Measurements from ENCODE around the gene VEPH1.

The VEPH1 gene

DNA sequence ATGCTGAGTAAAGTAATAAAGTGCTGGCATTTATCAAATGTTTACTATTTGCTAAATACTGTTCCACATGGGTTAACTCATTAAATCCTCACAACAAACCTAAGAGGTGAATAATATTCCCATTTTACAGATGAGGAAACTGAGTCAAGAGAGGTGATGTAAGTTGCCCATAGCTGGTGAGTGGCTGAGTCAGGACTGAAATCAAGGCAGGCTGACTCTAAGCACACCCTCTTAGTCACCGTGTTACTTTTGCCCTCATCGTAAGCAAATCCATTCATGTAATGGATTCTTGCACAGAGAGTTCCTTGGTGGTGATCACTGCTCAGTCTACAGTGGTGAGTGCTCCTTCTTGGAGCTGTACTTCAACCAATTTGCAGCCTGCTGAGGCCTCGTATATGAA is 95.4 kb downstream of the VEPH1 start:
- H3K4me3 ChIP-seq (ENCODE audit: low read length), result no peak overlapping the region
- no peak for DNase-seq (ENCODE audit: low read depth, low spot score)

DNA sequence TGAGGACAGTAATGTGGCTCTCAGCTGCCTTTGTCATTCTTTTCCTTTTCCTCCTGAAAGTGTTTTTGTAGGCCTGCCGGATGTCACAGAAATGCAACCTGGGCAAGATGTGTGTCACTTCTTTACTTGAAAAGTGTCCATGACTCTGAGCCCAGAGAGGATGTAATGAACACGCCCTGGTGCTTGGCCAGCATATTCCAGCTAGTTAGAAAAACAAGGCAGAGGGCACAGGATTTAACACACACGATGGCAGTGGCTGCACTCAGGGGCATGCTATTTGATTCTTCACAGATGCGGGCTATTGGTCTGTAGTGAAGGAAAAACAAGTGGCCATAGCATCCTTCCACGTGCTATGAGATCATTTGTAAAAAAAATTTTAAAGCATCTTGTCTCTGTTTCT is 96.8 kb downstream of the VEPH1 start:
- no peak for DNase-seq (ENCODE audit: low read depth, low spot score)
- no peak overlapping the region for H3K4me3 ChIP-seq (ENCODE audit: low read length)

DNA sequence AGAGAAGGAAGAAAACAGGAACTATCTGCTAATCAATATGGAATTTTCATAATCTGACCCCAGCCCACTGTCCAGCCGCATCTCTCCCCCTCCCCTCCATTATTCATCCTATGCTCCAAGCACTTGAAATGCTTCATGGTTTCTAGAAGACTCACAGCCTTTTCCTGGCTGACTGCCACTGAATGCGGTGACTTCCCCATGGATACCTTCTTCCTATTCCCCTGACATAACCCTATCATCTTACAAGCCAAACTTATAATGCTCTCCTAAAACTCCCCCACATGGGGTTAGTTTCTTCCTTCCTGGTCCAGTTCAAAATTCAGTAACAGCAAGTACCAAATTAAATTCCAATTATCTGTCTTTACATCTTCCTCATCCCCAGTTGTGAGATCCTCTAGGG is 97.8 kb downstream of the VEPH1 start:
- no peak for DNase-seq (ENCODE audit: low read depth, low spot score)
- H3K4me3 ChIP-seq (ENCODE audit: low read length), result no peak overlapping the region

DNA sequence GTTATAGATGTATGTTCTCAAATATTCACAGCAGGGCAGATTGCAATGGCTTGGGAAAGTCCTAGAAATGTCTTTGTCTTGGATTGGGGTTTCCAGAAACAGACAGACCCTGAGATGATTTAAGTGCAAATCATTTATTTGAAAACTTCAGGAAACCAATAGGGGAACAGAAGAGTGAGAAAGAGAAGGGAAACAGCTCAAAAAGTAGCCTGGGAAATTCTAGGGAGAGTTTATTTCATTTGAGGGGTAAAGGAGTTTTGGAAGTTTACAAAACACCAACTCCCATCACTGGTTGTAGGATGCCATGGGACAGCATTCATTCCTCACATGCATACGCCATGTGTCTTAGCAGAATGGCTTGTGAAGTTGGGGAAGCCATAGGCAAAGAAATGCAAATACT is 98.8 kb downstream of the VEPH1 start:
- H3K4me3 ChIP-seq (ENCODE audit: low read length), result no peak overlapping the region
- no peak for DNase-seq (ENCODE audit: low read depth, low spot score)

DNA sequence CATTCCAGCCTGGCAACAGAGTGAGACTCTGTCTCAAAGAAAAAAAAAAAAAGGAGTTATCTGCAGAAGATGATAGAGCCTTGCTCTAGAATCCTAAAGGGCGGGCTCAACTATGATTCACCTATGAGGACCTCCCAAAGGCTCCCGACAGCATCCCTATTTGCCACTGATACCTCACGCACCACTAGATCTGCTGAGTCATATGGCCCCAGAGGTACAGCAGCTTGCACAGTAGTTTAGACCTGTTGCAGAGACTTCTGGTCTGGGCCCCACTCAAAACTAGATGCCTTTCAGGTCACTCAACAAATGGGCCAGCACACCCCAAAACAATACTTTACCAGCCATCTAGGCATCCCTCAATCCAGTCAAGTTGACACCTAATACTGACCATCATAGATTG is 104.6 kb downstream of the VEPH1 start:
- no peak overlapping the region for H3K4me3 ChIP-seq (ENCODE audit: low read length)
- DNase-seq (ENCODE audit: low read depth, low spot score), result no peak

DNA sequence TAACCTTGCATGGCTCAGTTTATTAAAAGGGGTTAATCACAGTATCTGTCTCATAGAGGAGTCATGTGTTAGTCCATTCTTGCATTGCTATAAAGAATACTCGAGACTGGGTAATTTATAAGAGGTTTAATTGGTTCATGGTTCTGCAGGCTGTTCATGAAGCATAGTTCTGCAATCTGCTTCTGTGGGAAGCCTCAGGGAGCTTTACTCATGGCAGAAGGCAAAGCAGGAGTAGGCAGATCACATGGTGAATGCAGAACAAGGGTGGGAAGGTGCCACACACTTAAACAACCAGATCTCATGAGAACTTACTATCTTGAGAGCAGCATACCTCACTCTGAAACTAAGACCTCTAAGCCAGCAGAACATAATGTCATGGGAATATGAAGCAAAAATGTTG is 108.8 kb downstream of the VEPH1 start:
- no peak overlapping the region for H3K4me3 ChIP-seq (ENCODE audit: low read length)

DNA sequence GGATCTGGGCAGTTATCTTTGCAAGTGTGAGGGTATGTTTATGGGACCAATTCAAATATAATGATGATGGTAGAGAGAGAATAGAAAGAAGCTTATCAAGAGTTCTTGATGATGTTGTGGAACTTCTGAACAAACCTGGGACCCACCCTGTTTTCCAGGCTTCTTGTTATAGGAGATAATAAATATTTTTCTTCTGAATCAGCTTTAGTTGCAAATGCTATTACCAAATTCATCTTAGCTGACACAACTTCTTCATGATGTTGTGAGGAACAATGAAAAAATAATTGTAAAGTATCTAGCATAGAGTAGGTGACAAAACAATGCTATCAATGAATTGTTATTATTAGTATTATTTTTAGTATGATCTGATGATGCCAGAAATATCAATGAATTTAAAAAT is 110.1 kb downstream of the VEPH1 start:
- H3K4me3 ChIP-seq (ENCODE audit: low read length), result no peak overlapping the region
- no peak for DNase-seq (ENCODE audit: low read depth, low spot score)

More for the DNA sequence above, 108.8 kb downstream of the VEPH1 start:
- no peak for DNase-seq (ENCODE audit: low read depth, low spot score)

DNA sequence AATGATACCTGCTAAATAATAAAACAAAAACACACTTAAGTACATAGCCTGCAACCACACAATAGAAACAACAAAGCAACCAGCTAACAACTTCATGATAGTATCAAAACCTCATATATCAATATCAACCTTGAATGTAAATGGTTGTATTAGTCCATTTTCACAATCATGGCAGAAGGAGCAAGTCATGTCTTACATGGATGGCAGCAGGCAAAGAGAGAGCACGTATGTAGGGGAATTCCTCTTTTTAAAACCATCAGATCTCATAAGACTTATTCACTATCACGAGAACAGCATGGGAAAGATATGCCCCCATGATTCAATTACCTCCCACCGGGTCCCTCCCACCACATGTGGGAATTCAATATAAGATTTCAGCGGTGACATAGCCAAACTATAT is 111.1 kb downstream of the VEPH1 start:
- H3K4me3 ChIP-seq (ENCODE audit: low read length), result no peak overlapping the region
- no peak for DNase-seq (ENCODE audit: low read depth, low spot score)

DNA sequence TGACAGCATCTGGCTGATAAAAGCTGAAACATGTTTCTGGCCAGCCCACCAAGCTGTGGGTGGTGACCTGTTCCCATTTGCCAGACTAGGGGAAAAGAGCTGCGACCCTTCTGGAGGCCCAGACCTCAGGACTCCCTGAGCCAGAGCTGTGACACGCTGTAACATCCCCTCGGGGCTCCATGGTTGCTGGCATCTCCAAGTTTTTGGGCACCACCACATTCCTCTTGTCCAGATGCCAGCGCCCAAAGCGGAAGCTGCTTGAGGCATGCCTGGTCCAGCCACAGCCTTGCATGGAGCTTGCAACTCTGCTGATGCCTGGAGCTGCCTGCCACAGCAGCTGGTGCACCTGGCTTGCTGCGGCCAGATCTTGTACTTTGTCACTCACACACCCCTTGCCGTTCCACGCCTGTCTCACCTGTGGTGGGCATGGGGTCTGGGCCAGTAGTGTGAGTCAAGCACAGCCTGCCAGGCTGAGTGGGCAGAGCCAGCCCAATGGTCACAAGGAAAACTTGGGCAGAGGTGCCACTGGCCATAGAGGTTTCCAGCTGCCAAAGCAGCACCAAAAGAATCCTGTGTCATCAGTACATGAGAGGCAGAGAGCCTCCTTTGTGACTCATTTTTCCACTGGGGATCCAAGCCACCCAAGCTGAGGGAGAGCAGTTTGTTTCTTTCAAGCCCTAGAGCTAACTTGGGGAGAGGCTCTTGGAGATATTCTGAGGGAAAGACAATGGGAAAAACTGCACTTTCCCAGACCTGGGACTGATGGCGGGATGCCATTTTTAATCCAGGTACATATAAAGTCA is 112.3 kb downstream of the VEPH1 start:
- H3K4me3 ChIP-seq (ENCODE audit: low read length), result no peak overlapping the region
- no peak for DNase-seq (ENCODE audit: low read depth, low spot score)

DNA sequence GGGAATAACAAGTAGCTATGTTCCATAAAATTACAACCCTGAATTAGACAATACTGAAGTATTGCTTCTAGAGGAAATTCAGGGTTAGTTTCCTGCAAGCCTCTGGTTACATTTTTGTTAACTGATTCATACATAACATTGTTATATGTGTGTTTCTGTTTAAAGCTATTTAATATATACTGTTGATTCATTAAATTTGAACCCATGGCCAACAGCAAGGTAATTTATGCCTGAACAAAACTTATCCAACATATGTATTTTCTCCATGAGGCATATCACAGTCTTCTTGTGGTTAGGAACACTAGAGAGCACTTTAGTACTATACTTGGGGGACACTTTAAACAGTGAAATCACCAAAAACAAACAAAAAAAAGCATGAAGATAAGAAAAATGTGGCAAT is 114.2 kb downstream of the VEPH1 start:
- DNase-seq (ENCODE audit: low read depth, low spot score), result no peak
- H3K4me3 ChIP-seq (ENCODE audit: low read length), result no peak overlapping the region

DNA sequence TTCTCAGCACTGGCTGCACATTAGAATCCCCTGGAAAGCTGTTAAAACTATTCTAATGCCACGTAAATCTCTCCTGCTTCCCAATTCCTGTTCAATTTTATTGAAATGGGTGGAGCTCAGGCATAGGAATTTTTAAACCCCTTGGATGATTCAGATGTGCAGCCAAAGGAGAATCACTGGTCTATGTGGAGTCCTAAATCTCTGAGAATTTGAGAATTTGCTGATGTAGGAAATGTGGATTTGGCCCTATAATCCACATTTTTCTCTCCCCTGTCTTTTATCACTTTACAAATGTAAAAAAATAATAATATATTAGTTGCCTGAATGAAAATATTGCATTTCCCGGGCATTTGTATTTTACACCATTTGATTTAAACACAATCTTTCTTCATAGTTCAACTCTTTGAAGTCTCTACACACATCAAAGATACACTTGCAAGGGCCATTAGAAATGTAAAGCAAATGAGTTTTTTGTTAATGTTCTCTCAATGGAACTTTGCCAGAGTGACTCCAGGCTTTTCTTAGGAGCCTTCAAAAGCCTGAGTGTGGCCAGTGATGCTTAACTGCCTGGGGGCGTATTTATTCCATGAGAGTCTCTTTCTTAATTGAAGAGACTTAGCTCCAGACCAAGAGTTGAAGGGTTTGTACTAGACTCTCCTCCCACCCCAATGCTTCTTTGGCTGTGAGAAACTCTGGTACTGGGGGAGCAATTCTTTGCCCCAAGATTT is 115.3 kb downstream of the VEPH1 start:
- no peak overlapping the region for H3K4me3 ChIP-seq (ENCODE audit: low read length)
- DNase-seq (ENCODE audit: low read depth, low spot score), result no peak

DNA sequence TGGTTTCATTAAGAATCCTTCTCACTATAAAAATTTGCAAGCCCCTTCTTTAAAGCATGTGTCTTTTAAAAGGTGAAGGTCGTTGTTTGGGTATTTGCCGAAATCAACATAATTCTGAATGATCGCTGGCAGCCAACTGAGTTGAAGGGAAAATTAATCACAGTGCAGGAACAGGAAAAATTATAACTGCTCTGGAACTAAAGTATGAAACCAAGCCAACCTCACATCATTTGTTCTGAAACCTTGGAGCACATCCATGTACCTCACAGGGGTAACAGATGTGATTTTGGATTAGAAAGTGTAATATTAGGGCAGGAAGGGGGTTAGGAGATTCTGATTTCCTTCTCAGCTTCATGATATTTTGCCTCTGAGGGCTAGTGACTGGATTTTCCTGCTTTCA is 118.7 kb downstream of the VEPH1 start:
- DNase-seq (ENCODE audit: low read depth, low spot score), result no peak
- no peak overlapping the region for H3K4me3 ChIP-seq (ENCODE audit: low read length)

DNA sequence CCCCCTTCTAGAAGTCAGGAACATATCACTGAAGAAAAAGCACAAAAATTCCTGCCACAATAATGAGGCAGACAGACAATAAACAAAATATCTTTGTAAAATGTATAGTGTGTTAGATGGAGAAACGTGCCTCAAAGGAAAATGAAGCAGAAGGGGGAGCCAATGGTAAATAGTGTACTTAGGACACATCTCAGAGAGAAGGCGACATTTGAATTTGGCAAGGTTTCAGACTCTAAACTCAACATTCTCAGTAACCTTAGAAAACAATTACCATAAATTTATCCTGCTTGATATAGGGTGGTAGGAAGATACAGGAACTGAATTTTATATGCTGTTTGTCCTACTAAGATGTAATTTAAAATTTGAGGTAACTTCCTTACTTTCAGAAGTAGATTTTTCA is 119.2 kb downstream of the VEPH1 start:
- DNase-seq (ENCODE audit: low read depth, low spot score), result no peak
- H3K4me3 ChIP-seq (ENCODE audit: low read length), result no peak overlapping the region

DNA sequence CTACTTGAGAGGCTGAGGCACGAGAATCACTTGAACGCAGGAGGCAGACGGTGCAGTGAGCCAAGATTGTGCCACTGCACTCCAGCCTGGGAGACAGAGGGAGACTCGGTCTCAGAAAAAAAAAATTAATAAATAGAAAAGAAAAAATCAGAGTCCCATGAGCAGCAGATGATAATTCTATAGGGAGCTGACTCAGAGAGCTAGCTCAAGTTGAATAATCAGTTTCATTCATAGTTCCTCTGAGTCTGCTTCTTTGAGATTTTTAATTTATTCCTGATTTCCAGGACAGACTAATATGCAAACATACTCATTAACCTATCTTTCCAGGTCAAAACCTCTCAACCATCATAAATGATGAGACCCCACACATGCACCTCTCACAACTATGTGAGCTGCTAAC is 121.6 kb downstream of the VEPH1 start:
- no peak for DNase-seq (ENCODE audit: low read depth, low spot score)
- no peak overlapping the region for H3K4me3 ChIP-seq (ENCODE audit: low read length)

DNA sequence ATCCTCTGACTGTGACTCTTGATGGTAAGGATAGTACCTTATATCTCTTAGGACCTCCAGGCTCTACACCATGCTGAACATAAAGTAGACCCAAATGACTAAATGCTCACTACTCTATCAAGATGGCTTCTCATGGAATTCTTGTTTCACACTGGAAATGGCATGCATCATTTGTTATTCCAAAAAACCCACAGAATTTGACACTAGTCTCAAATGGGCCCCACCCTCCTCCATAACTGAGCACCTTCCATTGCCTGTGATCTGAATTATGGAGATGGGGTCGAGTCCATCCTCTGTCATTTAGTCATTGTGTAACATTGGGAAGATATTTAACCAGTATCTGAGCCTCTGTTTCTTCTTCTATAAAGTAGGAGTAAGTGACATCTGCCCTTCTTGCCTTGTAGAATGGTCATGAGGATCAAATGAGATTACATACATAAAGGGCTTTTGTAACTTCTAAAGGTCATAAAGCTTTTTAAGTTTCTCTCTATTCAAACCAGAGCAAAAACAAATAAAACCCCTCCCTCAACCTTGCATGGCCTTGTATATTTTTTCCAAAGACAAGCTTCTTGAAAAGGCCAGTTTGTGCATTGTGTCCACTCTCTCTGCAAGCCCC is 123.6 kb downstream of the VEPH1 start:
- no peak overlapping the region for H3K4me3 ChIP-seq (ENCODE audit: low read length)
- DNase-seq (ENCODE audit: low read depth, low spot score), result no peak

DNA sequence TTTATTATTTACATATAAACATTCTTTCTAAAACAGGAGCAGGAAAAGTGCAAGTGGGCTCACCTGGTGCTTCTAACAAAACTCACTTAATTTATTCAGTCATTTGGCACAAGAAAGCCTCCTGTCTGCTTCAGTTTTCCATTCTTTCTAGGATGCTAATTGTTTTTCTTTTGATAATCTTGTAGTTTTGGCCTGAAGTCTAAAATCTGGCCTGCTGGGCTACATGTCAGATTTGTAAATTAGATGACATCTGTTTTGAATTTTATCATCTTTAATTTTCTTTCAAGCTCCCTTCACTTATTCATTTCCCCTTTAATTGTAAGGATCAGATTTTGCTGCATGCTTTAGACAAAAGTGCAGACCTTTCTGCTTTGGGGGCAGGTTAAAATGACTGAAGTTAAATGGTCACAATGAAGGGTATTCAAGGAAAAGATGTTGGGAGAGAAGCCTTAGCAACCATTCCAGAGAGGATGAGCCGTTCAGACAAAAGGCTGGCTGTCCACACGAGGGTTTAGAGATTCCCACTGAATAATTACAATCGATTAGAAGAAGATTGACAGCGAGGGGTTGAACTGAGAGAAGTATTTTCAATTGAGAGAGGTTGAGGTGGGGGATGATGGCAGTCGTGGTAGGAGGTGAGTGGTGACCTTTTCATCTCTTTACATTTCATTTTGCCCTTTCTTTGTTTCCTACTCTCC is 126.5 kb downstream of the VEPH1 start:
- DNase-seq (ENCODE audit: low read depth, low spot score), result no peak
- H3K4me3 ChIP-seq (ENCODE audit: low read length), result no peak overlapping the region

DNA sequence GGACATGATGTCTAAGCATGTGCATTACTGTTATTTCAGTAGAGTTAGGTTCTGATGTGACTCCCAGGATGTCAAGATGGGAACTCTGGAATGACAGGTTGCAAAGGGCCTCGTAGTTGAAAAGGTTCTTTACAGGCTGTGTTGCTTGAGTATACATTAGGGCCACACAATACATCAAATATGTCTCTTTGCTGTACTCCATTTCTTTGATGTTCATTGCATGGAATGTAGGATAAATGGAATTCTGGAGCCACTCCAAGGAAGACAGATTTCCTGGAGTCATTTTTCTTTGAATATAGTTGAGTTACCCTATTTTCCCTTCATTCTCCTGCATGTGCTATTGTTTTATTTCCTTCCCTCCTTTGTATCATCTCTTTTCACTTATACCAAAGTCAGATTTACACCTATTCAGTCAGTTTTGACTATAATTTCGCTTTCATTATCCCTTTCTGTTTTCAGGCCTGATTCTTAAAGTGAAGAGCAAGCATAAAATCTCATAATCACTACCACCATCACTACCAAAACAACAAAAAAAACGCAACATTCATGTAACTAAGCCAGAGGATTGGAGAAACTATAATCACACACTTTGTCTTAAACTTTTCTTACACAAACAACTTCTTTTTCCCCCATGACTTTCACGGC is 127.8 kb downstream of the VEPH1 start:
- H3K4me3 ChIP-seq (ENCODE audit: low read length), result no peak overlapping the region
- no peak for DNase-seq (ENCODE audit: low read depth, low spot score)

DNA sequence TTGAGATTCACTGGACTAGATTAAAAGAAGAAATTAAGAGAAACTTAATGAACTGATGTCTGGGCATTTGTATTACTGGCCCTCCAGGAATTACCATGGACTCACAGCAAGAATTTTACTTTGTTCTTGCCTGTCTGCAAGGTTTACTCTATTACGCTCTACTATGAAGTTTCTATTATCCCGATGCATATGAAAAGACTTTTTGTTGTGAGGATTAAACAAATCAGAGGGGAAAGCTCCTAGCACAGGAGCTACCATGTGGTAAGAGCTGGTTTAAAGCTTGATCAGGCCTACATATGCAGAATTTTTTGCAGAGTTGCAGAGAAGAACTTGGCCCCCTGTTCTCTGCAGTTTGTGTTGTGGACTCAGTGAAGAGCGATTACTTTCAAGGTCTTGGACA is 128.3 kb downstream of the VEPH1 start:
- no peak overlapping the region for H3K4me3 ChIP-seq (ENCODE audit: low read length)
- DNase-seq (ENCODE audit: low read depth, low spot score), result no peak

DNA sequence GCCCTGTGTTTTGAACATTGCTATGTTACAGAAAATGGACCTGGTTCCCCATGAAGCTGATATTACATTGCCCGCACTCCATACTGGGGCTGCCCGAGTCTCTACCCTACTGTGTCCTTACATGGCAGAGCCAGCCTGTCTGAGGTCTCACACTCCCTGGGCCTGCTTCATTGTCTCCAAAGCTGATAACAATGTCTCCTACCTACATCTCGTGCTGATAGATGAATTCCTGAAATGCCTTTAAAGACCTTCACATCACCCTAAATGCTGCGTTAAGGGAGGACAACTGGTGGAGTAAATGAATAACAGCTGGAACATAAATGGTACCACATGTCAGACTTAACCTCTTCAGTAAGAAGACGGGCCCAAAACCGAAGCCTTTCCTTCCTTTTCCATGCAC is 129.4 kb downstream of the VEPH1 start:
- no peak overlapping the region for H3K4me3 ChIP-seq (ENCODE audit: low read length)
- no peak for DNase-seq (ENCODE audit: low read depth, low spot score)

Measured in Jurkat, Clone E6-1 (cell line).